Progenitor cell of endocrine pancreas (in vitro differentiated cells): Measurements from ENCODE around the gene STKLD1. TPM values are rescaled to one million over a fixed set of nuclear protein-coding genes. Genes with fewer than 3 reads are reported as not detected.
A peak's percentile ranks its signal among the peaks of the same experiment; 100 is the strongest.
"Not testable (repeated sequence)": the region's sequence is repeated elsewhere in the genome, so short reads cannot be mapped to it uniquely, and the experiment has no call there.

ENCODE experiments used
- DNase-seq: peaks from one replicate; pipeline ENCODE4 v3.0.0; 2021; ENCODE audit warnings: low spot score; ENCODE audit not compliant: unreplicated experiment
- H3K27ac Mint-ChIP-seq: 2 replicates; pipeline ENCODE4 v1.8.0; 2021; ENCODE audit warnings: mild to moderate bottlenecking, moderate library complexity, mixed read lengths
- H3K27me3 Mint-ChIP-seq: 2 replicates; pipeline ENCODE4 v1.8.0; 2021; ENCODE audit warnings: mixed read lengths
- H3K36me3 Mint-ChIP-seq: 2 replicates; pipeline ENCODE4 v1.8.0; 2022; ENCODE audit warnings: mixed read lengths; ENCODE audit not compliant: insufficient read depth
- H3K4me1 Mint-ChIP-seq: 2 replicates; pipeline ENCODE4 v1.8.0; 2021; ENCODE audit warnings: low read depth, mixed read lengths
- H3K4me3 Mint-ChIP-seq: 2 replicates; pipeline ENCODE4 v1.8.0; 2021; ENCODE audit warnings: low read depth, mild to moderate bottlenecking, moderate library complexity, mixed read lengths
- H3K9me3 Mint-ChIP-seq: 2 replicates; pipeline ENCODE4 v1.8.0; 2021; ENCODE audit warnings: low read depth, mixed read lengths
- total RNA-seq: library from RNA; stranded (reverse); gene quantifications from 2 replicates; pipeline ENCODE4 v1.2.1, GENCODE V29; 2021
- TF ChIP-seq, protein P1 (sequence below): fragments of 200-600 bp; sonication (generic); IDR thresholded peaks from one replicate; pipeline ENCODE4 v1.5.0; 2021; ENCODE audit warnings: antibody characterized with exemption, mild to moderate bottlenecking; ENCODE audit not compliant: unreplicated experiment

Gene STKLD1
- total RNA-seq, 1 donor from 2014 or later = 4.0 TPM

DNA sequence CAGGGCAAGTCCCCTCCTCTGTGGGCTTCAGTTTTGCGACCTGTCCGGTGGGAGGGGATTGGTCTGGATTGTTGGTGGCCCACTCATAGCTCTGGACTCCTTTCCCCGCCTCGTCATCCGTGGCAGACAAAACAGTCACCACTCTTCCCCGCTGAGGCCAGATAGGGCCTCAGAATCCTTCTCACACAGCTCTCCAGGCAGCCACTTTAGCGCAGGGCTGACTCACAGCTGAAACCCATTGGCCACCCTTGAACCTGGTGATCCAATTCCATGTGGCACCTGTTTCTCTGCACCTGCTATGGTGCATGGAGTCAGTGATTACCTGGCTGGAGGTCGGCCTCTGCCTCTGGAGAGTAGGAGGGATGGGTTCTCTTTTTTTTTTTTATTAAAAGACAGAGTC, 67.8 kb downstream of the STKLD1 start:
- TF ChIP-seq, protein P1, sequence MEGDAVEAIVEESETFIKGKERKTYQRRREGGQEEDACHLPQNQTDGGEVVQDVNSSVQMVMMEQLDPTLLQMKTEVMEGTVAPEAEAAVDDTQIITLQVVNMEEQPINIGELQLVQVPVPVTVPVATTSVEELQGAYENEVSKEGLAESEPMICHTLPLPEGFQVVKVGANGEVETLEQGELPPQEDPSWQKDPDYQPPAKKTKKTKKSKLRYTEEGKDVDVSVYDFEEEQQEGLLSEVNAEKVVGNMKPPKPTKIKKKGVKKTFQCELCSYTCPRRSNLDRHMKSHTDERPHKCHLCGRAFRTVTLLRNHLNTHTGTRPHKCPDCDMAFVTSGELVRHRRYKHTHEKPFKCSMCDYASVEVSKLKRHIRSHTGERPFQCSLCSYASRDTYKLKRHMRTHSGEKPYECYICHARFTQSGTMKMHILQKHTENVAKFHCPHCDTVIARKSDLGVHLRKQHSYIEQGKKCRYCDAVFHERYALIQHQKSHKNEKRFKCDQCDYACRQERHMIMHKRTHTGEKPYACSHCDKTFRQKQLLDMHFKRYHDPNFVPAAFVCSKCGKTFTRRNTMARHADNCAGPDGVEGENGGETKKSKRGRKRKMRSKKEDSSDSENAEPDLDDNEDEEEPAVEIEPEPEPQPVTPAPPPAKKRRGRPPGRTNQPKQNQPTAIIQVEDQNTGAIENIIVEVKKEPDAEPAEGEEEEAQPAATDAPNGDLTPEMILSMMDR = no peak
- Mint-ChIP-seq H3K36me3 (no peaks in the 10 kb centered on the region), H3K4me3 (no peak overlapping the region), H3K9me3 (no peaks in the 10 kb centered on the region), H3K4me1 (no peaks in the 10 kb centered on the region), H3K27ac (no peak overlapping the region), H3K27me3 (peaks cover 7% of the 10 kb centered on the region)
- DNase-seq = no peak

DNA sequence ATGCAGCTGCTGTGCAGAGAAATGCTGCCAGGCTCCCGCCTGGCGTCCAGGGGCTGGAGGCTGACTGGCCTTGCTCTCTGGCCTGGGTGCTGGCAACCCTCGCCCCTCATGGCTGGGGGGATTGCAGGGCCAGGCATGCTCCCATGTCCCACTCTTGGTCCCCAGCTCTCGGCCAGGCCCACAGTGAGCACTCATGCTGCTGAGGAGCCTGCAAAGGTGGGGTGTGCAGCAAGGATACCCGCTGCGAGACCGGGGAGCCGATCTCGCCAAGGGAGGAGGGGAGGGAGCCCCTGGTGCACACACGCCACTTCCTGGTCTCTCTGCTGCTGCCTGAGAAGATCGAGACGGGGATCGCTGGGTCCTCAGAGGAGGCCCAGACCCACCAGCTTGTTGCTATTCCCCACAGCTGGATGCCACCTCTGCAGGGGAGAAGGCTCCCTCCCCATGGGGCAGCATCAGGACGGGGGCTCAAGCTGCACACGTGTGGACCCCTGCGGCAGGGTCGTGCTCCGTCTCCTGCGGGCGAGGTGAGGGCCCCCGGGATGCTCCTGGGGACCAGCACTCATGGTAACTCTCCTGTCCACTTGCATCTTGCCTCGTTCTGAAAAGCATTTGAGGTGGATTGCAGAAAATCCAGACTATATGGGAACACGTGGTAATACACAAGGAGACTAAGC, 69.3 kb downstream of the STKLD1 start:
- TF ChIP-seq, protein P1 = no peak
- Mint-ChIP-seq H3K36me3 (no peaks in the 10 kb centered on the region), H3K4me1 (no peaks in the 10 kb centered on the region), H3K9me3 (no peaks in the 10 kb centered on the region), H3K4me3 (no peak overlapping the region), H3K27me3 (peaks cover 7% of the 10 kb centered on the region), H3K27ac (no peak overlapping the region)
- DNase-seq = no peak

DNA sequence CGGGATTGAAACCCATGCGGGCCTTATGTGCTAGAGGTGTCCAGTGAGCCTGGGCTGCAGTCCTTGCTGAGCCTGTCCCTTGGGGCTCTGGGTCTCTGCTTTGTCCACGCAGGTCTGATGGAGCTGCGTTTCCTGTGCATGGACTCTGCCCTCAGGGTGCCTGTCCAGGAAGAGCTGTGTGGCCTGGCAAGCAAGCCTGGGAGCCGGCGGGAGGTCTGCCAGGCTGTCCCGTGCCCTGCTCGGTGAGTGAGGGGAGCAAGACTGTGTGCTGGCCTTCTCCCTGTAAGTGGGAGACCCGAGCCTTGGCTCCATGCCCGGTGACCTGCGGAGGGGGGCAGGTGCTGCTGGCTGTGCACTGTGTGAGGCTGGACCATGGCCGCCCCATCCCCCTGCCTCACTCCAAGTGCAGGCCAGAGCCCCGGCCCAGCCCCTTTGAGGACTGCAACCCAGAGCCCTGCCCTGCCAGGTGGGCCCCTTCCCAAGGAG, 72.4 kb downstream of the STKLD1 start:
- H3K36me3 Mint-ChIP-seq = no peaks in the 10 kb centered on the region
- DNase-seq = no peak
- H3K9me3 Mint-ChIP-seq = no peaks in the 10 kb centered on the region
- H3K4me3 Mint-ChIP-seq = no peak overlapping the region
- peaks cover 7% of the 10 kb centered on the region for H3K27me3 Mint-ChIP-seq
- TF ChIP-seq, protein P1 = no peak
- peak overlapping the region; percentile 20 for H3K27ac Mint-ChIP-seq
- no peaks in the 10 kb centered on the region for H3K4me1 Mint-ChIP-seq

DNA sequence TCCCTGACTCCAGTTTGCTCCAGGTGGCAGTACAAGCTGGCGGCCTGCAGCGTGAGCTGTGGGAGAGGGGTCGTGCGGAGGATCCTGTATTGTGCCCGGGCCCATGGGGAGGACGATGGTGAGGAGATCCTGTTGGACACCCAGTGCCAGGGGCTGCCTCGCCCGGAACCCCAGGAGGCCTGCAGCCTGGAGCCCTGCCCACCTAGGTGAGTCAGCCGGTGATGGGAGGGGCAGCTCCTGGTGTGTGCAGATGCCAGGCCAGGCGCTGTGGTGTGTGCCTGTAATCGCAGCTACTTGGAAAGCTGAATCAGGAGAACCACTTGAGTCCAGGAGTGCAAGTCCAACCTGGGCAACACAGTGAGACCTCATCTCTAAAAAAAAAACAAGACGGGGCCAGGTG, 73.6 kb downstream of the STKLD1 start:
- DNase-seq = no peak
- Mint-ChIP-seq H3K27me3 (peaks cover 7% of the 10 kb centered on the region), H3K9me3 (no peaks in the 10 kb centered on the region), H3K36me3 (no peaks in the 10 kb centered on the region), H3K4me1 (peaks cover 4% of the 10 kb centered on the region), H3K27ac (no peak overlapping the region), H3K4me3 (no peak overlapping the region)
- TF ChIP-seq, protein P1 = no peak

DNA sequence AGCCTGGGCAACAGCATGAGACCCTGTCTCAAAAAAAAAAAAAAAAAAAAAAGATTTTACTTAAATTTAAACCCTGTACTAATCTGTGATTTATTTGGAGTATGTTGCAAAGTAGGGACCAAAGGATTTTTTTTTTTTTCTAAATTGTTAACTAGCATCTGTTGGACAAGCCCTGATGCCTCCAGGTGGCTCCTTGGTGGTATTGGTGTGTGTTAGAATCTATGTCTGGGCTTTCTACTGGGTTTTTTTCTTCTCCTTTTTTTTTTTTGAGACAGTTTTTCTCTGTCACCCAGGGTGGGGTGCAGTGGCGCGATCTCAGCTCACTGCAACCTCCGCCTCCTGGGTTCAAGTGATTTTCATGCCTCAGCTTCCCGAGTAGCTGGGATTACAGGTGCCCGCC, 75.7 kb downstream of the STKLD1 start:
- H3K4me1 Mint-ChIP-seq, H3K27ac Mint-ChIP-seq, H3K4me3 Mint-ChIP-seq, H3K36me3 Mint-ChIP-seq, DNase-seq, H3K27me3 Mint-ChIP-seq, H3K9me3 Mint-ChIP-seq: not testable (repeated sequence)

DNA sequence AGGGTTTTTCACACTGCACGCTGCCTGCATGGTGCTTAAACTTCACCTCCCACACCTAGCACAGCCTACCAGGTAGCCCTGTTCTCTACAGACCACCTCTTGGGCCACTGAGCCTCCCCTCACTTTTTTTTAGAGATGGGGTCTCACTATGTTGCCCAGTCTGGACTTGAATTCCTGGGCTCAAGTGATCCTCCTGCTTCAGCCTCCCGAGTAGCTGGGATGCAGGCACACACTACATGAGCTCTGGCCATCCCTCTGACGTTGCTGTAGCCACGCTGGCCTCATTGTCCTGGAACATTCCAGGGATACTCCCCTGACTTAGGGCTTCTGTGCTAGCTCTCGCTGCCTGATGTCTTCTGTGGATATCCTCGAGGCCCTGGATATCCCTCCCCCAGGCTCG, 76.4 kb downstream of the STKLD1 start:
- no peaks in the 10 kb centered on the region for H3K27me3 Mint-ChIP-seq
- H3K9me3 Mint-ChIP-seq = no peaks in the 10 kb centered on the region
- H3K27ac Mint-ChIP-seq = peak overlapping the region; percentile 73
- H3K4me3 Mint-ChIP-seq = no peak overlapping the region
- peaks cover 4% of the 10 kb centered on the region for H3K4me1 Mint-ChIP-seq
- TF ChIP-seq, protein P1 = no peak
- no peaks in the 10 kb centered on the region for H3K36me3 Mint-ChIP-seq
- no peak for DNase-seq
